ENCODE data around the gene SERP2.

GRCh38 chr13:44398606-44399005 lies 25.0 kb downstream of the SERP2 start:
- TF ChIP-seq POLR2AphosphoS5 (IDR thresholded peaks at IDR 0.05) (no peak), CTCF (IDR thresholded peaks at IDR 0.05) (no peak)
